Uterus (tissue), 2 donors: ENCODE measurements around the gene RAPGEF3.

Source experiments
- POLR2A ChIP-seq, 2 donors: fragments of 450-650 bp; IDR thresholded peaks; one replicate each; pipeline ENCODE4 v1.6.1; 2016; ENCODE audit warnings: antibody characterized with exemption in 2 of 2, mild to moderate bottlenecking in 1 of 2, moderate library complexity in 1 of 2
- TF ChIP-seq, protein P1 (sequence below), 4 experiments: fragments of 200-600 bp in 2 of 4; fragments of 450-650 bp in 2 of 4; sonication (generic) in 2 of 4; IDR thresholded peaks; one replicate each; pipeline ENCODE4 v1.5.1; 2016 to 2019; ENCODE audit warnings: antibody characterized with exemption in 4 of 4, mild to moderate bottlenecking in 2 of 4, moderate library complexity in 1 of 4

DNA sequence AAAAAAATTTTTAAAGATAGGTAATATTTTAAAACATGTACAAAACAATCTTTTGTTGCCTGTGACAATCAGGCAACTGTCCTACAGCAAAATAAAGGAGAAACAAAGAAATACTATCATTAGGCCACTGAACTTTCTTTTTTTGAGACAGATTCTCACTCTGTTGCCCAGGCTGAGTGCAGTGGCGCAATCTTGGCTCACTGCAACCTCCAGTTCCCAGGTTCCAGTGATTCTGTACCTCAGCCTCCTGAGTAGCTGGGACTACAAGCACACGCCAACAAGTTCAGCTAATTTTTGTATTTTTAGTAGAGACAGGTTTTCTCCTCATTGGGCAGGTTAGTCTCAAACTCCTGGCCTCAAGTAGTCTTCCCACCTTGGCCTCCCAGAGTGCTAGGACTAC is 69.5 kb downstream of the RAPGEF3 start:
- no peak for TF ChIP-seq POLR2A (IDR thresholded peaks at IDR 0.05)
- TF ChIP-seq, protein P1, sequence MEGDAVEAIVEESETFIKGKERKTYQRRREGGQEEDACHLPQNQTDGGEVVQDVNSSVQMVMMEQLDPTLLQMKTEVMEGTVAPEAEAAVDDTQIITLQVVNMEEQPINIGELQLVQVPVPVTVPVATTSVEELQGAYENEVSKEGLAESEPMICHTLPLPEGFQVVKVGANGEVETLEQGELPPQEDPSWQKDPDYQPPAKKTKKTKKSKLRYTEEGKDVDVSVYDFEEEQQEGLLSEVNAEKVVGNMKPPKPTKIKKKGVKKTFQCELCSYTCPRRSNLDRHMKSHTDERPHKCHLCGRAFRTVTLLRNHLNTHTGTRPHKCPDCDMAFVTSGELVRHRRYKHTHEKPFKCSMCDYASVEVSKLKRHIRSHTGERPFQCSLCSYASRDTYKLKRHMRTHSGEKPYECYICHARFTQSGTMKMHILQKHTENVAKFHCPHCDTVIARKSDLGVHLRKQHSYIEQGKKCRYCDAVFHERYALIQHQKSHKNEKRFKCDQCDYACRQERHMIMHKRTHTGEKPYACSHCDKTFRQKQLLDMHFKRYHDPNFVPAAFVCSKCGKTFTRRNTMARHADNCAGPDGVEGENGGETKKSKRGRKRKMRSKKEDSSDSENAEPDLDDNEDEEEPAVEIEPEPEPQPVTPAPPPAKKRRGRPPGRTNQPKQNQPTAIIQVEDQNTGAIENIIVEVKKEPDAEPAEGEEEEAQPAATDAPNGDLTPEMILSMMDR (IDR thresholded peaks at IDR 0.05), result no peak
